Subcutaneous adipose tissue (tissue), 4 donors: Measurements from ENCODE around the gene UBE2E2. TPM values are rescaled to one million over a fixed set of nuclear protein-coding genes. Genes with fewer than 3 reads are reported as not detected.

Source experiments
- CTCF ChIP-seq: fragments of 450-650 bp; IDR thresholded peaks from one replicate; pipeline ENCODE4 v1.5.1; 2016; ENCODE audit warnings: low read depth, mild to moderate bottlenecking, control low read depth, antibody characterized with exemption, moderate library complexity
- total RNA-seq, 4 donors: library from RNA; depleted of rRNA; stranded (reverse); fragments of >200 nt; gene quantifications; one replicate each; pipeline ENCODE4 v1.1.0, GENCODE V29; 2016

Gene UBE2E2
- total RNA-seq, 4 donors from 2014 or later: 48.0 to 89.0 (median 63.4) TPM

- no peak for TF ChIP-seq CTCF
Observed at GRCh38 chr3:23594894-23595670, 392.0 kb downstream of the UBE2E2 start.

- TF ChIP-seq CTCF: no peak
Observed at GRCh38 chr3:23595851-23596250, 392.7 kb downstream of the UBE2E2 start.

GRCh38 chr3:23600167-23600871, 397.2 kb downstream of the UBE2E2 start:
- TF ChIP-seq CTCF: no peak

- TF ChIP-seq CTCF: no peak
Observed at GRCh38 chr3:23601091-23601822, 398.1 kb downstream of the UBE2E2 start.

GRCh38 chr3:23602971-23603370, 399.8 kb downstream of the UBE2E2 start:
- TF ChIP-seq CTCF: no peak

- TF ChIP-seq CTCF: no peak
Observed at GRCh38 chr3:23607184-23607847, 404.2 kb downstream of the UBE2E2 start.
